Activated T-helper 1 cell treated with anti-CD3 and anti-CD28 coated beads, Interleukin-2, amount 50 U/mL, for 16 hours (primary cell): Measurements from ENCODE around the gene PLA2G6.
"Not testable (repeated sequence)": the region's sequence is repeated elsewhere in the genome, so short reads cannot be mapped to it uniquely, and the experiment has no call there.

Source experiments
- DNase-seq, 2 donors: peaks; one replicate each; pipeline ENCODE4 v3.0.0-alpha.2; 2020; ENCODE audit warnings: low read depth in 1 of 2, low spot score in 1 of 2

PLA2G6 gene

DNA sequence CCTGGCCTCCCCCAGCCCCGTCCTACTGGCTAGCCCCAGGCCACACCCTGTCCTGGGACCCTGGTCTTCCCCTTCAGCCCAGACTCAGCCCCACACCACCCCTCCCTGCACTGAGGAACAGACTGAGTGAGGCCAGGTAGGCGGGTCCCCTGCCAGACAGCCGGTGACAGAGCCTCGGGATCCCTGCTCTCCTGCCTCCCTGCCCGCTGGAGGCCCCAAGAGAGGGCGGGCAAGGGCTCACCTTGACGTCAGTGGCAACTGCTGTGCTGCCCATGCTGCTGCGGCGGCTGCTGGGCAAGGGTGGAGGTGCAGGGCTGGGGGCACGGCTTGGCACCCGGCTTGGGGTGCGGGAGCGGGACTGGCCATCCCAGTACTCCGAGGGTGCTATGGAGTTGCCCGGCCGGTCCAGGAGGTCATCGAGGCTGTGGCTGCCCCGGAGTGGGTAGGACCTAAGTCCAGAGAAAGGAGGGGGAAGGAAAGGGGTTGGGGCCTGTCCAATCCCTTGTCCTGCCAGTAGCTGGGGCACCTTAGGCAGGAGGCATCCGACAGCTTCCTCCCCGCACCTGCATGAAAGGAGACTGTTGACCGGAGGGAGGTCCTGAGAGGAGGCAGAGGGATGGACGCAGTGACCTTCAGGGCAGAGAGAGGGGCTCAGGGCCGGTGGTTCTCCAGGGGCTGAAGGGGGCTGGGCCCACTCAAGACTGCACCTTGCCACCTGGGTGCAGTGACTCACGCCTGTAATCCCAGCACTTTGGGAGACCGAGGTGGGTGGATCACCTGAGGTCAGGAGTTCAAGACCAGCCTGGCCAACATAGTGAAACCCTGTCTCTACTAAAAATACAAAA, 95.4 kb downstream of the PLA2G6 start:
- no peak for DNase-seq

DNA sequence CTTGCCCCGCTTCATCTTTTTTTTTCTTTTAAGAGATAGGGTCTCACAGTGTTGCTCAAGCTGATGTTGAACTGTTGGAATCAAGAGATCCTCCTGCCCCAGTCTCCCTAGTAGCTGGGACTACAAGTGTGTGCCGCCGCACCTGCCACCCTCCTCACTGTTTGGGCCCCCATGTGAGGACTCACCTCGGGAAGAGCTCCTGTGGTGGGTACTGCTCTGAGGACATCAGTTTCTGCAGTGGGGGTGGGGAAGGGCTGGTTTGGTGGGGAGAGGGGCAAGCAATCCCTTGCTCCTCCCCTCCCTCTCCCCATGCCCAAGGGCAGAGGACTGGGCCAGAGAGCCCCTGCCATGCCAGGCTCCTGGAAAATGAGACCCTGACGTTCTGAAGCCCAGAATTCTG, 96.1 kb downstream of the PLA2G6 start:
- no peak for DNase-seq

GRCh38 chr22:38085056-38085455, 96.6 kb downstream of the PLA2G6 start:
- no peak for DNase-seq

- DNase-seq, result no peak
These were observed 97.5 kb downstream of the PLA2G6 start, which contains the start of gene SLC16A8 for GRCh38 chr22:38083931-38084631. SLC16A8 (minus strand) TSS chr22:38084184; CDS start chr22:38082873, 1,311 bp downstream.

GRCh38 chr22:38082986-38083710, 98.5 kb downstream of the PLA2G6 start:
- no peak for DNase-seq

GRCh38 chr22:38081941-38082828, 99.4 kb downstream of the PLA2G6 start:
- no peak for DNase-seq

DNA sequence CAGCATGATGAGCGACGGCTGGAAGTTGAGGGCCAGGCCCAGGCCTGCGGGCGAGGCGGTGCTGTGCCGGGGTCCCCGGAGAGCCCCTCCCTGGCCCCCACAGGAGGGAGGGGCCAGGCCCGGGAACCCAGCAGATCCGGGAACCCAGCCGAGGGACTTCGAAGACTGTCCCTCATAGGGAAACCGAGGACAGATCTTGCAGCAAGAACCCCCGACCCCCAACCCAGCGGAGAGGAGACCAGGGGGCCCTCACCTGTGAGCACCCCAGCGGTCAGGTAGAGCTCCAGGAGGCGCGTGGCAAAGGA, 100.0 kb downstream of the PLA2G6 start:
- DNase-seq, result no peak

DNA sequence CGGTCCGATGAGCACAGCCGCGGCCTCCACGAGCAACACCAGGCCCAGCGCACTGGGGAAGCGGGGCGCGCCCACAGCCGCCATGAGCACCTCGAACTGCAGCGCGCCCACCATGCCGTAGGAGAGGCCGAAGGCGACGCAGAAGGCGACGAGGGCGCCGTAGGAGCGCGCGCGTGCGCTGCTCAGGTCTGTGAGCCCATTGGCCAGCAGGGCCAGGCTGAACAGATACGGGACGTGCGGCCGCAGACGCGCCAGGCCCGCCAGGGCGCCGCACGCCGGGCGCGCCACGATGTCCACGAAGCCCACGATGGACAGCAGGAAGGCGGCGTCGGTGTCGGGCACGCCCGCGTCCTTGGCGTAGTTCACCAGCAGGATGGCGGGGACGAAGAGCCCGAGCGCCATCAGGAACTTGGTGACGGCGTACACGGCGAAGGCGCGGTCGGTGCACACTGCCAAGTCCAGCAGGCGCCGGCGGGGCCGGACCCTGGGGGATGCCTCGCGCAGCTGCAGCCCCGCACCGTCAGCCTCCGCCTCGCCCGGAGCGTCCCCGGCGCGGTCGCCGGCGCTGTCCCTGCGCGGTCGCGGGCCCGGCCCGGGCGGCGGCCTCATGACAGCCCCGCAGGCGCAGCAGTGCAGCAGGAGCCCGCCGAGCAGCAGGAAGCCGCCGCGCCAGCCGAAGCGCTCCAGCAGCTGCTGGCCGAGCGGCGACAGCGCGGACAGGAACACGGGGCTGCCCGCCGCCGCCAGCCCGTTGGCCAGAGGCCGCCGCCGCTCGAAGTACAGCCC, 100.6 kb downstream of the PLA2G6 start:
- DNase-seq, result no peak

GRCh38 chr22:38080474-38080849, 101.2 kb downstream of the PLA2G6 start:
- no peak for DNase-seq

DNA sequence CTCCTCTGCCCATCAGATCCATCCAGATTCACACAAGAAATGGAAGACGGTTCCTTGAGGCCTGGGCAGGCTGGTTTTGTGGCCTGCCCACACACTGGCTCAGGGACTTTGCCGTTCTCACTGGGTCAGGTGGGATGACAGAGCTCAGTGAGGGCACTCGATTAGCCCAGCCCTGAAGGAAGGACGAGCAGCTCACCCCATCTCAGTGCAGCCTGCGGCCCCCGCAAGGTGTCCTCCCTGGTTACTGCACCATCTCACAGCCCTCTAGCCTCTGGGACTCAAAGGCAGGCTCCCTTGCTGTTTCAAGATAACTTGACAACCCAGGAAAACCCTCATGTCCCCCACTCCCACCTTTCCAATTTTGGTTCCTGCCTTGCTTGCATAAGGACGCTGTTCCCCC, 101.8 kb downstream of the PLA2G6 start:
- no peak for DNase-seq

- not testable (repeated sequence) for DNase-seq
These were observed 102.4 kb downstream of the PLA2G6 start for GRCh38 chr22:38079208-38079607.

- no peak for DNase-seq
These were observed 103.4 kb downstream of the PLA2G6 start for GRCh38 chr22:38078046-38078840.

GRCh38 chr22:38077595-38077994, 104.0 kb downstream of the PLA2G6 start:
- no peak for DNase-seq

DNA sequence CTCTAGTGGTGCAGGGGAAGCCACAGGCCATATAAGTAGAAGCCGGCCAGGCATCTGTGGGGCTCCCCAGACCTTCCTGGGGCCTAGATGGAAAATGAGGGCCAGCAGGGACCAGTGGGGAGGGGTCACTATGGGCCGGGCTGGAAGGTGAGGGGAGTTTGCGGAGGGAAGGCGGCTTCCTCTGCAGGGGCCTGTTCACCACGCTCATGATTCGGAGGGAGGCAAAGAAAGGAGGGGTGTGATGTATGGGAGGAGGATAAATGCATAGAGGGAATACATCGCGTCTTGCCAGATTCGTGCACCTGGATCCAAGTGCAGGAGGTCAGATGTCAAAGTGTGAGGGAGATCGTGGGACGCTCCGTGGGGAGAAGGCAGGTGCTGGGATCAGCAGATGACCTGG, 104.5 kb downstream of the PLA2G6 start:
- DNase-seq, result no peak

- DNase-seq, result no peak
These were observed 105.7 kb downstream of the PLA2G6 start for GRCh38 chr22:38075961-38076360.

DNA sequence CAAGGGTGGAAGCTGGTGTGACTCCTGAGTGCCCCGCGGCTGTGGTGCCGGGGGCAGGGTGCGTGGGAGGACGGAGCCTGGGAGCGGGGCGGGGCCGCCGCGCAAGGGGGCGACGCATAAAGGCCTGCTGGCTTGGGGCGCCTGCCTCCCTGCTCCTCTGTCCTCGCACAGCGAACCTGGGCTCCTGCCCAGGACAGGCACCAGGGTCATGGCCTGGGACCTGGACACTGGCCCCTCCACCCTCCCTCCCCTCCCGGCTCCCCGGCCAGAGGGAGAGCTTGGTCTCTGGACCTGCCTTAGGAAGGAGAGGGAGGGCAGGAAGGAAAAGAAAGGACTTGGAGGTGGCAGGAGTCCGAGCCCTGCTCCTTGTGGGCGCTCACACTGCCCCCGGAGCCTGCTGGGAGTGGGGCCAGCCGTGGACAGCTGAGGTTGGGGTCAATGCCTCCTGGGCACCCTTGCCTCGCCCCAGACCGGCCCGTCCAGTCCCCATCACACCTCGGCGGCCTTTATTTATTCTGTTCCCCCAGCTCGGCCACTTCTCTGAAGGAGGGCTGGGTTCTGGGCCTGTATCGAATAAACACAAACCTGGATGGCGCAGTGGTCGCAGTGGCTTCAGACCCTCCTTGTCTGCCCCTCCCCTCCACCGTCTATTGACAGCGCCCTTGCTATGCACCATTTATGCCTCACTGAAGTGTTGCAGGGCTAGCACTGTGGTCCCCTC, 106.4 kb downstream of the PLA2G6 start:
- no peak for DNase-seq

GRCh38 chr22:38074181-38075104, 107.2 kb downstream of the PLA2G6 start:
- DNase-seq, result no peak
